HepG2 (cell line): ENCODE results near the gene FGD6. TPM values are rescaled to one million over a fixed set of nuclear protein-coding genes. Genes with fewer than 3 reads are reported as not detected.
A peak's percentile ranks its signal among the peaks of the same experiment; 100 is the strongest.

Experiments used
- BCL6 ChIP-seq: IDR thresholded peaks from 2 replicates; pipeline ENCODE4 v1.6.1; 2016; ENCODE audit warnings: missing genetic modification reagents, missing compliant biosample characterization
- CBX1 ChIP-seq: IDR thresholded peaks from one replicate; pipeline ENCODE4 v1.6.1; 2016; ENCODE audit warnings: antibody characterized with exemption, low read depth
- DNMT3B ChIP-seq: conservative IDR thresholded peaks from 2 replicates; pipeline ENCODE4 v1.6.1; 2016; ENCODE audit warnings: missing biosample characterization, control low read depth
- FOSL2 ChIP-seq: sonication (generic); formaldehyde crosslinking; IDR thresholded peaks from 2 replicates; pipeline ENCODE4 v1.4.0; 2020; ENCODE audit warnings: missing genetic modification reagents
- FOXJ3 ChIP-seq: sonication (generic); formaldehyde crosslinking; IDR thresholded peaks from 2 replicates; pipeline ENCODE4 v1.4.0; 2020; ENCODE audit warnings: missing genetic modification reagents, mild to moderate bottlenecking, borderline replicate concordance
- HMG20B ChIP-seq: conservative IDR thresholded peaks from 2 replicates; pipeline ENCODE4 v1.6.1; 2016; ENCODE audit warnings: missing genetic modification reagents, missing compliant biosample characterization
- KLF16 ChIP-seq, 2 experiments: sonication (generic) in 1 of 2; formaldehyde crosslinking in 1 of 2; IDR thresholded peaks; 2 replicates each; pipeline versions ENCODE4 v1.6.1 to v1.8.0; 2016 to 2023; ENCODE audit warnings: missing genetic modification reagents in 2 of 2, missing compliant biosample characterization in 1 of 2
- PRMT3 ChIP-seq: sonication (generic); formaldehyde crosslinking; IDR thresholded peaks from 2 replicates; pipeline ENCODE4 v1.8.1; 2022; ENCODE audit warnings: low read depth, mild to moderate bottlenecking, moderate library complexity, missing genetic modification reagents, borderline replicate concordance
- TAF15 ChIP-seq: fragments of 200-400 bp; formaldehyde crosslinking; IDR thresholded peaks from one replicate; pipeline ENCODE4 v1.6.1; 2018; ENCODE audit warnings: mild to moderate bottlenecking, low read depth, low read length; ENCODE audit not compliant: poor library complexity, severe bottlenecking
- ZMYM3 ChIP-seq: sonication (generic); formaldehyde crosslinking; IDR thresholded peaks from 2 replicates; pipeline ENCODE4 v1.5.1; 2020; ENCODE audit warnings: mild to moderate bottlenecking, missing genetic modification reagents
- ZNF570 ChIP-seq: sonication (generic); formaldehyde crosslinking; IDR thresholded peaks from 2 replicates; pipeline ENCODE4 v1.4.0; 2020; ENCODE audit warnings: mild to moderate bottlenecking, missing genetic modification reagents, borderline replicate concordance
- ZNF577 ChIP-seq: sonication (generic); formaldehyde crosslinking; IDR thresholded peaks from 2 replicates; pipeline ENCODE4 v1.4.0; 2020; ENCODE audit warnings: mild to moderate bottlenecking, low read depth, missing genetic modification reagents, borderline replicate concordance
- ZSCAN20 ChIP-seq: sonication (generic); formaldehyde crosslinking; IDR thresholded peaks from 2 replicates; pipeline ENCODE4 v1.4.0; 2020; ENCODE audit warnings: missing genetic modification reagents, mild to moderate bottlenecking, borderline replicate concordance
- ZSCAN29 ChIP-seq: sonication (generic); formaldehyde crosslinking; conservative IDR thresholded peaks from 2 replicates; pipeline ENCODE4 v1.4.0; 2020; ENCODE audit warnings: mild to moderate bottlenecking, missing genetic modification reagents
- polyA plus RNA-seq, 8 experiments: library from polyadenylated mRNA; depleted of rRNA in 3 of 8; stranded (reverse) in 7 of 8; unstranded in 1 of 8; fragments of >200 nt; fragmentation: Illumina TruSeq in 4 of 8; extraction: Trizol in 4 of 8; gene quantifications; 2 replicates each; pipeline versions ENCODE4 v1.2.1 to v1.2.3, GENCODE V29; 2011 to 2016; ENCODE audit warnings: low read depth in 4 of 8, missing spikeins in 1 of 8, mixed read lengths in 1 of 8; ENCODE audit not compliant: insufficient read depth in 1 of 8
- total RNA-seq, 5 experiments: library from RNA; depleted of rRNA; stranded (reverse); fragments of >200 nt; fragmentation: Illumina TruSeq; extraction: Trizol; gene quantifications; 2 replicates each; pipeline ENCODE4 v1.2.3, GENCODE V29; 2016; ENCODE audit warnings: low read depth in 1 of 5
- TF ChIP-seq, protein P1 (sequence below): sonication (generic); formaldehyde crosslinking; IDR thresholded peaks from 2 replicates; pipeline ENCODE4 v1.8.0; 2022; ENCODE audit warnings: mild to moderate bottlenecking, missing genetic modification reagents
- TF ChIP-seq, protein P2 (sequence below): IDR thresholded peaks from 2 replicates; pipeline ENCODE4 v1.6.1; 2012; ENCODE audit warnings: low read depth, low read length, improper control_type of control experiment
- TF ChIP-seq, protein P3 (sequence below): sonication (generic); formaldehyde crosslinking; IDR thresholded peaks from 2 replicates; pipeline ENCODE4 v1.4.0; 2020; ENCODE audit warnings: mild to moderate bottlenecking, missing genetic modification reagents
- TF ChIP-seq, protein P4 (sequence below): sonication (generic); formaldehyde crosslinking; IDR thresholded peaks from 2 replicates; pipeline ENCODE4 v1.4.0; 2020; ENCODE audit warnings: missing genetic modification reagents
- TF ChIP-seq, protein P5 (sequence below), 2 experiments: sonication (generic) in 1 of 2; formaldehyde crosslinking in 1 of 2; IDR thresholded peaks; 2 replicates each; pipeline versions ENCODE4 v1.4.0 to v1.6.1; 2016 to 2020; ENCODE audit warnings: borderline replicate concordance in 1 of 2, low read depth in 1 of 2, mild to moderate bottlenecking in 1 of 2, missing genetic modification reagents in 1 of 2

FGD6 gene
- total and polyA plus RNA-seq, 2 of the 13 experiments (the other 11 are each of a cell fraction or from before 2014, with no cell fraction given), result 2.2 to 4.3 TPM

DNA sequence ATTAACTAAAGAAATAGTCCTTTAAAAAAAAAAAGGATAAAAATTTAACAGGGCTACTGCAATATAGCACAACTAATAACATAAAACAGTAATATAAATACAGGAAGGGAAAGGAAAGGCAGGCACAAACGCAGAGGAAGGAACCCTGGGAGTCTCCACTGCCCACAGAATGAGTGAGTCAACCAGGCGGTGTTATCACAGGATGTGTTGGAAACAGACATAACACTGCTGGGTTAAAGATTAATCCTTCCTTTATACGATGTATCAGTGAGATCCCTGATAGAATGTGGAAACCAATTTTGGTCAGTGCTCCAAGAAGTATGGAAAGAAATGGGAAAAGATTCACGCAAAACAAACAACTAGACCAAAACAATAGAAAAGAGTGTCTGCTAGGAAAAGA is 47.9 kb downstream of the FGD6 start (continued):
- TF ChIP-seq, protein P1, sequence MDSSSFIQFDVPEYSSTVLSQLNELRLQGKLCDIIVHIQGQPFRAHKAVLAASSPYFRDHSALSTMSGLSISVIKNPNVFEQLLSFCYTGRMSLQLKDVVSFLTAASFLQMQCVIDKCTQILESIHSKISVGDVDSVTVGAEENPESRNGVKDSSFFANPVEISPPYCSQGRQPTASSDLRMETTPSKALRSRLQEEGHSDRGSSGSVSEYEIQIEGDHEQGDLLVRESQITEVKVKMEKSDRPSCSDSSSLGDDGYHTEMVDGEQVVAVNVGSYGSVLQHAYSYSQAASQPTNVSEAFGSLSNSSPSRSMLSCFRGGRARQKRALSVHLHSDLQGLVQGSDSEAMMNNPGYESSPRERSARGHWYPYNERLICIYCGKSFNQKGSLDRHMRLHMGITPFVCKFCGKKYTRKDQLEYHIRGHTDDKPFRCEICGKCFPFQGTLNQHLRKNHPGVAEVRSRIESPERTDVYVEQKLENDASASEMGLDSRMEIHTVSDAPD (CRISPR knock-in tag), result no peak
- TF ChIP-seq ZSCAN20 (CRISPR knock-in tag) (no peak), DNMT3B (CRISPR knock-in tag) (no peak), PRMT3 (CRISPR knock-in tag) (no peak), HMG20B (no peak), ZNF570 (CRISPR knock-in tag) (no peak), FOXJ3 (CRISPR knock-in tag) (no peak), FOSL2 (CRISPR knock-in tag) (peak; percentile 88), ZSCAN29 (CRISPR knock-in tag) (no peak), KLF16 (CRISPR knock-in tag; IDR thresholded peaks at IDR 0.05) (0 out of 4 replicates have a peak, but pooled peaks of 1 of the 2 experiments have one; percentile 15), ZMYM3 (CRISPR knock-in tag) (no peak), CBX1 (no peak), BCL6 (CRISPR knock-in tag) (no peak), TAF15 (no peak), ZNF577 (CRISPR knock-in tag) (no peak)
- TF ChIP-seq, protein P2, sequence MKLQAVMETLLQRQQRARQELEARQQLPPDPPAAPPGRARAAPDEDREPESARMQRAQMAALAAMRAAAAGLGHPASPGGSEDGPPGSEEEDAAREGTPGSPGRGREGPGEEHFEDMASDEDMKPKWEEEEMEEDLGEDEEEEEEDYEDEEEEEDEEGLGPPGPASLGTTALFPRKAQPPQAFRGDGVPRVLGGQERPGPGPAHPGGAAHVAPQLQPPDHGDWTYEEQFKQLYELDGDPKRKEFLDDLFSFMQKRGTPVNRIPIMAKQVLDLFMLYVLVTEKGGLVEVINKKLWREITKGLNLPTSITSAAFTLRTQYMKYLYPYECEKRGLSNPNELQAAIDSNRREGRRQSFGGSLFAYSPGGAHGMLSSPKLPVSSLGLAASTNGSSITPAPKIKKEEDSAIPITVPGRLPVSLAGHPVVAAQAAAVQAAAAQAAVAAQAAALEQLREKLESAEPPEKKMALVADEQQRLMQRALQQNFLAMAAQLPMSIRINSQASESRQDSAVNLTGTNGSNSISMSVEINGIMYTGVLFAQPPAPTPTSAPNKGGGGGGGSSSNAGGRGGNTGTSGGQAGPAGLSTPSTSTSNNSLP, result peak; percentile 53
- TF ChIP-seq, protein P3, sequence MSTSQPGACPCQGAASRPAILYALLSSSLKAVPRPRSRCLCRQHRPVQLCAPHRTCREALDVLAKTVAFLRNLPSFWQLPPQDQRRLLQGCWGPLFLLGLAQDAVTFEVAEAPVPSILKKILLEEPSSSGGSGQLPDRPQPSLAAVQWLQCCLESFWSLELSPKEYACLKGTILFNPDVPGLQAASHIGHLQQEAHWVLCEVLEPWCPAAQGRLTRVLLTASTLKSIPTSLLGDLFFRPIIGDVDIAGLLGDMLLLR (CRISPR knock-in tag), result no peak
- TF ChIP-seq, protein P4, sequence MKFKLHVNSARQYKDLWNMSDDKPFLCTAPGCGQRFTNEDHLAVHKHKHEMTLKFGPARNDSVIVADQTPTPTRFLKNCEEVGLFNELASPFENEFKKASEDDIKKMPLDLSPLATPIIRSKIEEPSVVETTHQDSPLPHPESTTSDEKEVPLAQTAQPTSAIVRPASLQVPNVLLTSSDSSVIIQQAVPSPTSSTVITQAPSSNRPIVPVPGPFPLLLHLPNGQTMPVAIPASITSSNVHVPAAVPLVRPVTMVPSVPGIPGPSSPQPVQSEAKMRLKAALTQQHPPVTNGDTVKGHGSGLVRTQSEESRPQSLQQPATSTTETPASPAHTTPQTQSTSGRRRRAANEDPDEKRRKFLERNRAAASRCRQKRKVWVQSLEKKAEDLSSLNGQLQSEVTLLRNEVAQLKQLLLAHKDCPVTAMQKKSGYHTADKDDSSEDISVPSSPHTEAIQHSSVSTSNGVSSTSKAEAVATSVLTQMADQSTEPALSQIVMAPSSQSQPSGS (CRISPR knock-in tag), result no peak
- TF ChIP-seq, protein P5, sequence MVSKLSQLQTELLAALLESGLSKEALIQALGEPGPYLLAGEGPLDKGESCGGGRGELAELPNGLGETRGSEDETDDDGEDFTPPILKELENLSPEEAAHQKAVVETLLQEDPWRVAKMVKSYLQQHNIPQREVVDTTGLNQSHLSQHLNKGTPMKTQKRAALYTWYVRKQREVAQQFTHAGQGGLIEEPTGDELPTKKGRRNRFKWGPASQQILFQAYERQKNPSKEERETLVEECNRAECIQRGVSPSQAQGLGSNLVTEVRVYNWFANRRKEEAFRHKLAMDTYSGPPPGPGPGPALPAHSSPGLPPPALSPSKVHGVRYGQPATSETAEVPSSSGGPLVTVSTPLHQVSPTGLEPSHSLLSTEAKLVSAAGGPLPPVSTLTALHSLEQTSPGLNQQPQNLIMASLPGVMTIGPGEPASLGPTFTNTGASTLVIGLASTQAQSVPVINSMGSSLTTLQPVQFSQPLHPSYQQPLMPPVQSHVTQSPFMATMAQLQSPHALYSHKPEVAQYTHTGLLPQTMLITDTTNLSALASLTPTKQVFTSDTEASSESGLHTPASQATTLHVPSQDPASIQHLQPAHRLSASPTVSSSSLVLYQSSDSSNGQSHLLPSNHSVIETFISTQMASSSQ (IDR thresholded peaks at IDR 0.05; ENCODE audit: low read depth), result peak; percentile 83
- TF ChIP-seq, protein P5 (CRISPR knock-in tag; IDR thresholded peaks at IDR 0.05; ENCODE audit: borderline replicate concordance), result peak; percentile 81; the same call in 1 of the 2 replicates
